Measurements from ENCODE around the gene HSP90AB1.

Gene HSP90AB1

GRCh38 chr6:44255871-44256774, 9.2 kb downstream of the HSP90AB1 start:
- no peak for DNase-seq (ENCODE audit: low read depth)

- DNase-seq (ENCODE audit: low read depth): no peak
Measured at GRCh38 chr6:44256775-44257024, 9.8 kb downstream of the HSP90AB1 start.

- no peak for DNase-seq (ENCODE audit: low read depth)
Measured at GRCh38 chr6:44257025-44257752, 10.3 kb downstream of the HSP90AB1 start, which contains the start of gene SLC35B2. Gene SLC35B2 (minus strand): TSS chr6:44257528. CDS start chr6:44257410, 118 bp downstream.

- DNase-seq (ENCODE audit: low read depth): no peak
Measured at GRCh38 chr6:44257753-44258324, 10.9 kb downstream of the HSP90AB1 start.

GRCh38 chr6:44258325-44258863, 11.5 kb downstream of the HSP90AB1 start:
- no peak for DNase-seq (ENCODE audit: low read depth)

- DNase-seq (ENCODE audit: low read depth): no peak
Measured at GRCh38 chr6:44258921-44259320, 12.0 kb downstream of the HSP90AB1 start.

GRCh38 chr6:44260011-44260410, 13.1 kb downstream of the HSP90AB1 start:
- no peak for DNase-seq (ENCODE audit: low read depth)

- no peak for DNase-seq (ENCODE audit: low read depth)
Measured at GRCh38 chr6:44260451-44261297, 13.8 kb downstream of the HSP90AB1 start.

- DNase-seq (ENCODE audit: low read depth): no peak
Measured at GRCh38 chr6:44261581-44261980, 14.7 kb downstream of the HSP90AB1 start.

GRCh38 chr6:44262467-44263353, 15.8 kb downstream of the HSP90AB1 start:
- DNase-seq (ENCODE audit: low read depth): no peak

- DNase-seq (ENCODE audit: low read depth): no peak
Measured at GRCh38 chr6:44263354-44264100, 16.6 kb downstream of the HSP90AB1 start.

- no peak for DNase-seq (ENCODE audit: low read depth)
Measured at GRCh38 chr6:44264154-44265006, 17.5 kb downstream of the HSP90AB1 start.

GRCh38 chr6:44265007-44265721, 18.3 kb downstream of the HSP90AB1 start, which contains the start of gene NFKBIE:
Gene NFKBIE (minus strand): TSS chr6:44265551. CDS start chr6:44265346, 205 bp downstream.
- DNase-seq (ENCODE audit: low read depth): peak; percentile 84

GRCh38 chr6:44265722-44266233, 18.9 kb downstream of the HSP90AB1 start:
- DNase-seq (ENCODE audit: low read depth): no peak

- no peak for DNase-seq (ENCODE audit: low read depth)
Measured at GRCh38 chr6:44266347-44266746, 19.4 kb downstream of the HSP90AB1 start.

GRCh38 chr6:44267252-44267651, 20.4 kb downstream of the HSP90AB1 start:
- DNase-seq (ENCODE audit: low read depth): no peak

GRCh38 chr6:44268095-44268628, 21.3 kb downstream of the HSP90AB1 start:
- no peak for DNase-seq (ENCODE audit: low read depth)
